Motor neuron (in vitro differentiated cells): ENCODE data around the gene POLR2C. TPM values are rescaled to one million over a fixed set of nuclear protein-coding genes. Genes with fewer than 3 reads are reported as not detected.

Experiments used
- ATAC-seq, 8 experiments: fragments of 200-7000 bp; cut with Tn5 transposase; replicated peaks in 6 of 8; 2 replicates each; pipeline ENCODE4 v1.8.0; 2021; ENCODE audit warnings: mild to moderate bottlenecking in 8 of 8, moderate library complexity in 8 of 8
- H3K27ac ChIP-seq, 2 donors: fragments of 250-450 bp; sonication (Bioruptor Pico); 2 replicates each; pipeline ENCODE4 v1.9.0; 2021; ENCODE audit warnings: antibody characterized with exemption in 2 of 2, mild to moderate bottlenecking in 2 of 2, moderate library complexity in 1 of 2
- H3K4me1 ChIP-seq, 2 donors: fragments of 250-450 bp; sonication (Bioruptor Pico); replicated peaks in 1 of 2; 2 replicates each; pipeline ENCODE4 v1.6.1; 2021; ENCODE audit warnings: antibody characterized with exemption in 2 of 2, mild to moderate bottlenecking in 2 of 2, moderate library complexity in 1 of 2
- H3K4me3 ChIP-seq, 5 donors: fragments of 250-450 bp; sonication (Bioruptor Pico); 2 replicates each; pipeline ENCODE4 v1.9.0; 2021; ENCODE audit warnings: antibody characterized with exemption in 5 of 5, mild to moderate bottlenecking in 5 of 5, moderate library complexity in 4 of 5
- WGBS, 10 experiments: fragments of 450-650 bp; shearing (Covaris generic); methylation state at CpG; one replicate each; pipeline ENCODE4 v1.0.0; 2022; 5-methylcytosine and 5-hydroxymethylcytosine counted together
- in situ Hi-C, 9 experiments: fragments of 400-800 bp; cut with MboI; loops; one replicate each; pipeline ENCODE4 v1.15.0; 2021; ENCODE audit warnings: low sequenced_read_pairs in 9 of 9, low pct_unique_long_range_greater_than_20kb in 2 of 9; ENCODE audit not compliant: unreplicated experiment in 9 of 9
- total RNA-seq, 8 experiments: library from RNA; unstranded; fragments of 300-600 nt; gene quantifications; 2 replicates each; pipeline versions ENCODE4 v1.2.3 to v1.2.4, GENCODE V29; 2022

POLR2C gene
- total RNA-seq, 8 experiments from 2014 or later, result 49.4 to 82.9 (median 64.9) TPM

DNA sequence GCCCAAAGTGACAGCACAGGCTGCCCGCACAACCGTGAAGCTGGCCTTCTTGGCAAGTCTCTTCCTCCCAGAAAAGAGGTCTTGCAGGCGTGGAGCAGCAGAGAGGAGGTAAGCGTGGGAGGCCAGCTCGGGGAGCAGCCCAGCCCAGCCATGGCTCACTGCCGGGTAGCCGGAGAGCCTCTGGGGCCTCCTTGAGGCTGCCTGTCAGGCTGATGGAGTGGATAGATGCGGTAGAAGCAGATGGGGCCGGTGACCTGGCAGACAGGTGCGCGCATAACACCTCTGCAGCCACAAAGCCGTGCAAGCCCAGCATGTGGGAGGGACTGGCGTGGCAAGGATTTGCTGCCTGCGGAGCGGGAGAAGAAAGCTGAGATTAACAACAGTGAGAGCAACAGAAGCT is 40.9 kb downstream of the POLR2C start:
- Histone ChIP-seq H3K4me1 (peaks cover 28 to 29% of the 10 kb centered on the region in 2 donors), H3K4me3 (no peak overlapping the region), H3K27ac (no peak overlapping the region)
- 43 to 100% (median 54%) methylated on average over 1 to 5 of the region's 15 CpGs; no CpG with 5 or more reads in 2 of the 10 experiments for WGBS, 10 experiments
- in situ Hi-C loops, result loop anchor here in 2 of 9 experiments (25.0 kb wide), 1 partner anchor 191 kb away; no protein-coding TSS in a partner anchor
- peak in 6 of 8 experiments; percentile 17 to 76 (median 50) for ATAC-seq

GRCh38 chr16:57504001-57504400 is 41.5 kb downstream of the POLR2C start:
- Histone ChIP-seq H3K27ac (no peak overlapping the region), H3K4me1 (peaks cover 29 to 30% of the 10 kb centered on the region in 2 donors), H3K4me3 (no peak overlapping the region)
- in situ Hi-C loops, result loop anchor here in 2 of 9 experiments (25.0 kb wide), 1 partner anchor 192 kb away; no protein-coding TSS in a partner anchor
- ATAC-seq, result peak in 1 of 8 experiments; percentile 1
- 43 to 87% (median 66%) methylated on average over 1 to 4 of the region's 6 CpGs; no CpG with 5 or more reads in 4 of the 10 experiments for WGBS, 10 experiments

DNA sequence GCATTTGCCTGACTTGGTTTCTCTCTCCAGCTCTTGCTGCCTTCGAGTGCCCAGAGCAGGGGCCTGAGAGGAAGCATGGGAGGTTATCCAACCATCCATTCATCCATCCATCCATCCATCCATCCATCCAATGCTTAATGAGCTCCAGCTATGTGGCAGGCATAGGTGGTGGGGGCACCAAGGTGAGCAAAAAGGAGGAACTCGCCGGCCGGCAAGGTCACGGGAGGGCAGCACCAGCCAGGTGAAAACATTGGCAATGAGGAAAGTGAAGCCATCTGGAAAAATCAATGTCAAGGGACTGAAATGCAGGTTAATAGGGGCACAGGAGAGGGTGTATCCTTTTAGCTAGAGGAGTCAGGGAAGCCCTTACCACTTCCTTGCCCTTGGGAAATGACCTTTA is 42.0 kb downstream of the POLR2C start:
- in situ Hi-C loops, result loop anchor here in 2 of 9 experiments (25.0 kb wide), 1 partner anchor 192 kb away; no protein-coding TSS in a partner anchor
- 57 to 93% (median 80%) methylated on average over 1 to 5 of the region's 5 CpGs; no CpG with 5 or more reads in 3 of the 10 experiments for WGBS, 10 experiments
- ATAC-seq, result no peak
- no peak overlapping the region for H3K4me3 ChIP-seq
- peaks cover 28 to 29% of the 10 kb centered on the region in 2 donors for H3K4me1 ChIP-seq
- H3K27ac ChIP-seq, result no peak overlapping the region

DNA sequence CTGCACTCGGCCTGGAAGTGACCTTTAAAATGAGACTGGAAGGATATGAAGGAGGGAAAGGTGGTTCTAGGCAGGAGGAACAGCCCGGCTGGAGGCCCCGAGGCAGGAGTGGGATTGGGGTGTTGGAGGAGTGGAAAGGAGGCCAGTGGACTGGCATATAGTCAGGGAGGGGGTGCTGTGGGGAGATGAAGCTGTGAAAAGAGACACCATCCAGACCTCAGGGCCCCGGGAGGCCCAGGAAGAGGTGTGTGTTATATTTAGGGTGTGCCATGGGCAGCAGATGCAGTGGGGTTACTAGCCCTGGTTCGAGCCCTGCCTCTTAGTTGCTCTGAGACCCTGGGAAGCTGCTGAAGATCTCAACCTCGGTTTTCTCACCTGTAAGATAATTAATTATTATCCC is 42.7 kb downstream of the POLR2C start:
- no peak overlapping the region for H3K4me3 ChIP-seq
- H3K27ac ChIP-seq, result no peak overlapping the region
- no peak for ATAC-seq
- WGBS, 10 experiments, result 48 to 100% (median 81%) methylated on average over 1 to 6 of the region's 6 CpGs; no CpG with 5 or more reads in 5 of the 10 experiments
- in situ Hi-C loops, result loop anchor here in 2 of 9 experiments (25.0 kb wide), 1 partner anchor 193 kb away; no protein-coding TSS in a partner anchor
- H3K4me1 ChIP-seq, result peaks cover 28 to 29% of the 10 kb centered on the region in 2 donors

DNA sequence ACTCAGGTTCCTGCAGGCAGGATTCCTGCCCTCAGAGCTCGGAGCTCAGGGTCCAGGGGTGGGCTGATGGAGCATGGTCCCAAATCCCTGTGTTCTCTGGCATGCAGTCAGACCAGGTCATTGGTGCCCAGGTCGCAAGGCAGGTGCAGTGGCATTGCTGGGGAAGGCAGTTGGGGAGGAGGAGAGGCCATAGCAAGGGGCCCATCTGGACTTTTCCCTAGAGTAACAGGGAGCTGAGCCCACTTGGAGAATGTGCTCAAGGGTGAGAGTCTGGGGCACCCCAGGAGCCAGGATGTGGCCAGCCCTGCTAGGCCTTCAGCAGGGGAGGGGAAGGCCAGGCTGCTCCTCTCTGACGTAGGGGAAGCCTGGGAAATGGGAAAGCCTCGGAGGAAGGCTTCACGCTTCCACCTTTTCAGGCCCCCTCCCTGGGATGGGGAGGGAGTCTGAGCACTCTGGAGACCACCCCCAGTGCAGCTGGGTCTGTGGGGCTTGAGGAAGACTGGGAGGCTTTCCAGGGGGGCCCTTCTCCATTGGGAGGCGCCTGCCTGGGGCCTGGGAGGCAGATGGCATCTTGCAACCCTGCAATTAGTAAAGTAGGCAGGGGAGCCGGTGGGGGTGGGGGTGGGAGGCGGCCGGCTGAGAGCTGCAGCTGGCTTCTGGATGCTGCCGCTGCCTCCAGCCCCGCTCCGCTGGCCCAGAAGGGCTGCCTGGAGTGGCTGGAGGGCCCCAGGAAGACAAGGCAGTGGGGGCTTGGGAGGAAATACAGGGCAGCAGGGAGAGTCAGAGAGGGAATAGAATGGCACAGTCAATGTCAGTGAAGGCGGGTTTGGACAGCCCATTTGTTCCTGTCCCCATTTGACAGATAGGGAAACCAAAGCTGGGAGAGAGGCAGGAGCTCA is 44.9 kb downstream of the POLR2C start:
- peak in 5 of 8 experiments; percentile 49 to 72 (median 63) for ATAC-seq
- Histone ChIP-seq H3K4me1 (peaks cover 25 to 26% of the 10 kb centered on the region in 2 donors), H3K27ac (no peak overlapping the region), H3K4me3 (no peak overlapping the region)
- in situ Hi-C loops, result loop anchor here in 2 of 9 experiments (25.0 kb wide), 1 partner anchor 195 kb away; no protein-coding TSS in a partner anchor
- 60 to 100% (median 75%) methylated on average over 1 to 4 of the region's 13 CpGs; no CpG with 5 or more reads in 4 of the 10 experiments for WGBS, 10 experiments

DNA sequence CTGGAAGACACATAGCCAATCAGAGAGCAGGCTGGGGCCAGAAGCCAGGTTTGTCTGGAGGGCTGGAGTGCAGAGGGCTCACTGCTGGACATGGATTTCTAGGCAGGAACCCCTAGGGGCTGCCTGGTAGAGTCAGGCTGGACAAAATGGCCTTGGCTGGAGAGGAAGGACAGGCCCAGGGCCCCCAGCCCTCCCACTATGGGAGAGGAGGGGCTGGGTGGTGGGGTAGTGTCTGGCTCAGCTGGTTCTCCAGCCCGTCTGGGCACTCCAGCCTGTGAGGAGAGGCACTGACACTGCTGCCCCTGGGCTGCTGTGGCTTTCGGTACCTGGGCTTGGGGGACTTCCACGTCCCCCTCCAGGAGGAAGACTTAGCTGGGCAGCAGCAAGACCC is 45.6 kb downstream of the POLR2C start:
- peak in 5 of 8 experiments; percentile 9 to 23 (median 15) for ATAC-seq
- peaks cover 25 to 26% of the 10 kb centered on the region in 2 donors for H3K4me1 ChIP-seq
- H3K27ac ChIP-seq, result peak overlapping the region in 1 of 2 donors; percentile 44
- in situ Hi-C loops, result loop anchor here in 2 of 9 experiments (25.0 kb wide), 1 partner anchor 196 kb away; no protein-coding TSS in a partner anchor
- WGBS, 10 experiments, result 0 to 100% methylated on average over 1 of the region's 3 CpGs; no CpG with 5 or more reads in 8 of the 10 experiments
- no peak overlapping the region for H3K4me3 ChIP-seq

GRCh38 chr16:57509231-57509923 is 46.9 kb downstream of the POLR2C start:
- Histone ChIP-seq H3K4me3 (no peak overlapping the region), H3K27ac (no peak overlapping the region), H3K4me1 (peaks cover 12 to 19% of the 10 kb centered on the region in 2 donors)
- WGBS, 10 experiments, result 45 to 100% (median 80%) methylated on average over 1 to 7 of the region's 12 CpGs; no CpG with 5 or more reads in 3 of the 10 experiments
- ATAC-seq, result peak in 2 of 8 experiments; percentile 10 to 32
- in situ Hi-C loops, result loop anchor here in 2 of 9 experiments (25.0 kb wide), 1 partner anchor 197 kb away; no protein-coding TSS in a partner anchor

GRCh38 chr16:57510016-57510871 is 47.8 kb downstream of the POLR2C start:
- no peak overlapping the region for H3K4me3 ChIP-seq
- no peak overlapping the region for H3K27ac ChIP-seq
- ATAC-seq, result peak in 1 of 8 experiments; percentile 33
- 54 to 80% (median 65%) methylated on average over 1 to 8 of the region's 10 CpGs; no CpG with 5 or more reads in 2 of the 10 experiments for WGBS, 10 experiments
- in situ Hi-C loops, result loop anchor here in 2 of 9 experiments (25.0 kb wide), 1 partner anchor 198 kb away; no protein-coding TSS in a partner anchor
- peaks cover 8 to 17% of the 10 kb centered on the region in 2 donors for H3K4me1 ChIP-seq

- Histone ChIP-seq H3K4me1 (peaks cover 6 to 14% of the 10 kb centered on the region in 2 donors), H3K4me3 (no peak overlapping the region), H3K27ac (no peak overlapping the region)
- ATAC-seq, result no peak
- in situ Hi-C loops, result loop anchor here in 2 of 9 experiments (25.0 kb wide), 1 partner anchor 200 kb away; no protein-coding TSS in a partner anchor
- 87 to 100% (median 96%) methylated on average over 1 to 16 of the region's 23 CpGs; no CpG with 5 or more reads in 5 of the 10 experiments for WGBS, 10 experiments
Observed at GRCh38 chr16:57512296-57513001, 50.0 kb downstream of the POLR2C start.

- H3K27ac ChIP-seq, result no peak overlapping the region
- no peak overlapping the region for H3K4me3 ChIP-seq
- ATAC-seq, result peak; percentile 16 to 87 (median 80)
- 0 to 100% (median 25%) methylated on average over 1 to 9 of the region's 14 CpGs; no CpG with 5 or more reads in 2 of the 10 experiments for WGBS, 10 experiments
- peaks cover 0 to 5% of the 10 kb centered on the region in 2 donors for H3K4me1 ChIP-seq
- in situ Hi-C loops, result loop anchor here in 2 of 9 experiments (25.0 kb wide), 1 partner anchor 201 kb away; no protein-coding TSS in a partner anchor
Observed at GRCh38 chr16:57513371-57514102, 51.1 kb downstream of the POLR2C start.
